ENCODE measurements around the gene INAFM2.

The INAFM2 gene

DNA sequence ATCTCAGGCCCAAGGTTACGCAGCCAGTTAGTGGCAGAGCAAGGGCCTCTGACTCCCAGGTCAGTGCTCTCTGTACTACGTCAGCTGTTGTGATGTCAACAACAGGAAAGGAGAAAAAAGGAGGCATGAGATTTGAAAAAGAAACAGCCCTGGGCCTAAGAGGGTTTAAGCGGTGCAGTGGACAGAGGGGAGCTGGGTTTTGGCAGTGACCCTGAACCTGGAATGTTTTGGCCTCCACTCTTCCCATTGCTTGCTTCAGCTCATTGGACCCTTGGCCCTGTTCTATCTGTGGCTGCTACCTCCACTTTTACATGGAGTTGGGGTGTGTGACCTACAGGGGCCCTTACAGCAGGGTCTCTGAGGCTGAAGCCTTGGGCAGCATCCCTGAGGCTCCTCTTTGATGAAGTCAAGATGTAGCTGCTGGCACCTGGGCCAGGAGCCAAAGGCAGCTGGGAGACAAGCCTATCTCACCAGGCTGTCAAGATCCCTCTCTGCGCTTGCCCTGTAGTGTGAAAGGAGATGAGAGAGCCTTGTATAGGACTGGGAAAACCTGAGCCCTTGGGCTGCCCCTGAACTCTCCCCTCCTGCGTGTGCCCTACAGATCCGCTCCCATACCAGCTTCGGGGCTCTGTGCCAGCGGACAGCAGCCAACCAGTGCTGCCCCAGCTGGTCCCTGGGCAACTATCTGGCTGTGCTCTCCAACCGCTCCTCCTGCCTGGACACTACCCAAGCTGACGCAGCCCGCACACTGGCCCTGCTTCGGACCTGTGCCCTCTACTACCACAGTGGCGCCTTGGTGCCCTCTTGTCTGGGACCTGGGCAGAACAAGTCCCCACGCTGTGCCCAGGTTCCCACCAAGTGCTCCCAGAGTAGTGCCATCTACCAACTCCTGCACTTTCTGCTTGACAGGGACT is 43.2 kb downstream of the INAFM2 start:
- no peak for DNase-seq (ENCODE audit: extremely low read depth, low read depth)
- TF ChIP-seq CTCF (IDR thresholded peaks at IDR 0.05; ENCODE audit: low read depth, low read length): no peak

- no peak for TF ChIP-seq CTCF (IDR thresholded peaks at IDR 0.05; ENCODE audit: low read depth, low read length)
- no peak for DNase-seq (ENCODE audit: extremely low read depth, low read depth)
These were observed 43.8 kb downstream of the INAFM2 start for GRCh38 chr15:40367371-40367685.

DNA sequence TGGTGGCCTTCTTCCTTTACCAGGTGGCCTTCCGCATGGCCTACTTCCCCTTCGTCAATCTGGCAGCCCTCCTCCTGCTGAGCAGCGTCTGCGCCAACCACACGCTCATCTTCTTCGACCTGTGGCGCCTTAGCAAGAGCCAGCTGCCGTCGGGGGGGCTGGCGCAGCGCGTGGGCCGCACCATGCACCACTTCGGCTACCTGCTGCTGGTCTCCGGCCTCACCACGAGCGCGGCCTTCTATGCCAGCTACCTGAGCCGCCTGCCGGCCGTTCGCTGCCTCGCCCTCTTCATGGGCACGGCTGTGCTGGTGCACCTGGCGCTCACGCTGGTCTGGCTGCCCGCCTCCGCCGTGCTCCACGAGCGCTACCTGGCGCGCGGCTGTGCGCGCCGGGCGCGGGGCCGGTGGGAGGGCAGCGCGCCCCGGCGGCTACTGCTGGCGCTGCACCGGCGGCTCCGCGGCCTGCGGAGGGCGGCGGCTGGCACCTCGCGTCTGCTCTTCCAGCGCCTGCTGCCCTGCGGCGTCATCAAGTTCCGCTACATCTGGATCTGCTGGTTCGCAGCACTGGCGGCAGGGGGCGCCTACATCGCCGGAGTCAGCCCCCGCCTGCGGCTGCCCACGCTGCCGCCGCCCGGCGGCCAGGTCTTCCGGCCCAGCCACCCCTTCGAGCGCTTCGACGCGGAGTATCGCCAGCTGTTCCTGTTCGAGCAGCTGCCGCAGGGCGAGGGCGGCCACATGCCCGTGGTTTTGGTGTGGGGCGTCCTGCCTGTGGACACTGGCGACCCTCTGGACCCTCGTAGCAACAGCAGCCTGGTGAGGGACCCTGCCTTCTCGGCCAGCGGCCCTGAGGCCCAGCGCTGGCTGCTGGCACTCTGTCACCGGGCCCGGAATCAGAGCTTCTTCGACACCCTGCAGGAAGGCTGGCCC is 44.5 kb downstream of the INAFM2 start:
- DNase-seq (ENCODE audit: extremely low read depth, low read depth): peak; percentile 67

DNA sequence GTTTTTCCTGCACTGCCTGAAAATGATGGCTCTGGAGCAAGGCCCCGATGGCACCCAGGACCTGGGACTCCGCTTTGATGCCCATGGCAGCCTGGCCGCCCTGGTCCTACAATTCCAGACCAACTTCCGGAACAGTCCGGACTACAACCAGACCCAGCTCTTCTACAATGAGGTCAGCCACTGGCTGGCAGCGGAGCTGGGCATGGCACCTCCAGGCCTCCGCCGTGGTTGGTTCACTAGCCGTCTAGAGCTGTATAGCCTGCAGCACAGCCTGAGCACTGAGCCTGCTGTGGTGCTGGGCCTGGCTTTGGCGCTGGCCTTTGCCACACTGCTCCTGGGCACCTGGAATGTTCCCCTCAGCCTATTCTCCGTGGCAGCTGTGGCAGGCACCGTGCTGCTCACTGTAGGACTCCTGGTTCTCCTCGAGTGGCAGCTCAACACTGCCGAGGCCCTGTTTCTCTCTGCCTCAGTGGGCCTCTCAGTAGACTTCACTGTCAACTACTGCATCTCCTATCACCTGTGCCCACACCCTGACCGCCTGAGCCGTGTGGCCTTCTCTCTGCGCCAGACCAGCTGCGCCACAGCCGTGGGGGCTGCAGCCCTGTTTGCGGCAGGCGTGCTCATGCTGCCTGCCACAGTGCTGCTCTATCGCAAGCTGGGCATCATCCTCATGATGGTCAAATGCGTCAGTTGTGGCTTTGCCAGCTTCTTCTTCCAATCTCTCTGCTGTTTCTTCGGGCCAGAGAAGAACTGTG is 45.4 kb downstream of the INAFM2 start:
- no peak for TF ChIP-seq CTCF (IDR thresholded peaks at IDR 0.05; ENCODE audit: low read depth, low read length)
- DNase-seq (ENCODE audit: extremely low read depth, low read depth): no peak

More for the DNA sequence above, 44.5 kb downstream of the INAFM2 start:
- peak; percentile 62 for TF ChIP-seq CTCF (IDR thresholded peaks at IDR 0.05; ENCODE audit: low read depth, low read length)

DNA sequence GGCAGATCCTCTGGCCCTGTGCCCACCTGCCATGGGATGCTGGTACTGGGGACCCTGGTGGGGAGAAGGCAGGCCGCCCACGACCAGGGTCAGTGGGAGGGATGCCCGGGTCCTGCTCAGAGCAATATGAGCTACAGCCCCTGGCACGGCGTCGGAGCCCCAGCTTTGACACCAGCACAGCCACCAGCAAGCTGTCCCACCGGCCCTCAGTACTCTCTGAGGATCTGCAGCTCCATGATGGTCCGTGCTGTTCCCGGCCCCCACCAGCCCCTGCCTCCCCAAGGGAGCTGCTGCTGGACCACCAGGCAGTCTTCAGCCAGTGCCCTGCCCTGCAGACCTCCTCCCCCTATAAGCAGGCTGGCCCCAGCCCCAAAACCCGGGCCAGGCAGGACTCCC is 46.0 kb downstream of the INAFM2 start:
- no peak for TF ChIP-seq CTCF (IDR thresholded peaks at IDR 0.05; ENCODE audit: low read depth, low read length)

GRCh38 chr15:40369971-40370370 is 46.5 kb downstream of the INAFM2 start:
- no peak for TF ChIP-seq CTCF (IDR thresholded peaks at IDR 0.05; ENCODE audit: low read depth, low read length)

More for the DNA sequence above, 46.0 kb downstream of the INAFM2 start:
- DNase-seq (ENCODE audit: extremely low read depth, low read depth): no peak

More at GRCh38 chr15:40369971-40370370, 46.5 kb downstream of the INAFM2 start:
- no peak for DNase-seq (ENCODE audit: extremely low read depth, low read depth)

Data from AG09319 (cell line).